Keratinocyte (primary cell): ENCODE results near the gene NTSR2. TPM values are rescaled to one million over a fixed set of nuclear protein-coding genes. Genes with fewer than 3 reads are reported as not detected.

ENCODE experiments used
- DNase-seq: peaks from one replicate; pipeline ENCODE4 v3.0.0-alpha.2; 2011; ENCODE audit warnings: low read depth, missing footprints, low spot score
- FAIRE-seq: peaks from 2 replicates; lab custom pipeline; 2011; peaks lifted over from hg19 to GRCh38; lab: Jason Lieb, UNC
- H2AFZ ChIP-seq: 2 replicates; pipeline ENCODE4 v1.6.0; 2012; ENCODE audit warnings: low read length, control low read depth, inconsistent platforms; ENCODE audit not compliant: control insufficient read depth
- H3K27ac ChIP-seq: 2 replicates; pipeline ENCODE4 v1.5.1; 2011; ENCODE audit warnings: low read length; ENCODE audit not compliant: control insufficient read depth, insufficient read depth
- H3K27me3 ChIP-seq: 3 replicates; pipeline ENCODE4 v1.6.0; 2011; ENCODE audit warnings: low read length; ENCODE audit not compliant: control insufficient read depth, insufficient read depth; ENCODE audit errors: extremely low read depth
- H3K36me3 ChIP-seq, 2 experiments: 2 replicates in 1 of 2; 3 replicates in 1 of 2; pipeline ENCODE4 v1.5.1; 2011; ENCODE audit warnings: low read length in 2 of 2, mild to moderate bottlenecking in 1 of 2; ENCODE audit not compliant: control insufficient read depth in 2 of 2, insufficient read depth in 2 of 2; ENCODE audit errors: extremely low read depth in 1 of 2
- H3K4me1 ChIP-seq: 3 replicates; pipeline ENCODE4 v1.5.1; 2011; ENCODE audit warnings: low read length; ENCODE audit not compliant: control insufficient read depth, insufficient read depth; ENCODE audit errors: extremely low read depth
- H3K4me2 ChIP-seq: 3 replicates; pipeline ENCODE4 v1.6.0; 2011; ENCODE audit warnings: low read depth, low read length; ENCODE audit not compliant: control insufficient read depth, insufficient read depth; ENCODE audit errors: extremely low read depth
- H3K4me3 ChIP-seq, 3 experiments: fragments of 200-600 bp in 1 of 3; sonication (generic) in 1 of 3; 2 replicates in 2 of 3; 3 replicates in 1 of 3; pipeline ENCODE4 v1.5.1; 2011 to 2016; ENCODE audit warnings: low read length in 3 of 3, mild to moderate bottlenecking in 3 of 3, control low read depth in 2 of 3, inconsistent platforms in 1 of 3, low read depth in 1 of 3, mixed read lengths in 1 of 3, mixed run types in 1 of 3, moderate library complexity in 1 of 3; ENCODE audit not compliant: control insufficient read depth in 2 of 3, insufficient read depth in 2 of 3; ENCODE audit errors: extremely low read depth in 1 of 3
- H3K79me2 ChIP-seq: 2 replicates; pipeline ENCODE4 v1.6.0; 2012; ENCODE audit warnings: low read length; ENCODE audit not compliant: control insufficient read depth, insufficient read depth
- H3K9ac ChIP-seq: 3 replicates; pipeline ENCODE4 v1.6.0; 2011; ENCODE audit warnings: low read length; ENCODE audit not compliant: control insufficient read depth, insufficient read depth; ENCODE audit errors: extremely low read depth
- H3K9me1 ChIP-seq: 3 replicates; pipeline ENCODE4 v1.6.0; 2011; ENCODE audit warnings: low read length; ENCODE audit not compliant: control insufficient read depth, insufficient read depth; ENCODE audit errors: extremely low read depth
- H3K9me3 ChIP-seq: 2 replicates; pipeline ENCODE4 v1.5.1; 2012; ENCODE audit warnings: low read depth, low read length; ENCODE audit not compliant: control insufficient read depth
- H4K20me1 ChIP-seq: 3 replicates; pipeline ENCODE4 v1.6.0; 2011; ENCODE audit warnings: low read length; ENCODE audit not compliant: control insufficient read depth, insufficient read depth; ENCODE audit errors: extremely low read depth
- EZH2 ChIP-seq: IDR thresholded peaks from one replicate; pipeline ENCODE4 v1.6.1; 2012; ENCODE audit warnings: inconsistent platforms, mild to moderate bottlenecking, low read length, moderate library complexity
- dilution Hi-C: fragments of 300-500 bp; cut with MboI; formaldehyde crosslinking; loops from one replicate; pipeline ENCODE4 v1.7.0; 2020; ENCODE audit warnings: low sequenced_read_pairs; ENCODE audit not compliant: extremely low pct_ligation_motif_present
- polyA plus RNA-seq, 5 experiments: library from polyadenylated mRNA; depleted of rRNA in 3 of 5; stranded (reverse) in 3 of 5; stranded (forward) in 1 of 5; unstranded in 1 of 5; fragments of >200 nt; gene quantifications; 1 replicate in 1 of 5; 2 replicates in 3 of 5; 3 replicates in 1 of 5; pipeline versions ENCODE4 v1.2.1 to v1.2.3, GENCODE V29; 2011 to 2012; ENCODE audit warnings: missing spikeins in 2 of 5, low read depth in 1 of 5, low replicate concordance in 1 of 5
- TF ChIP-seq, protein P1 (sequence below), 3 experiments: IDR thresholded peaks in 1 of 3; conservative IDR thresholded peaks in 1 of 3; optimal IDR thresholded peaks in 1 of 3; 2 replicates in 2 of 3; 3 replicates in 1 of 3; pipeline versions ENCODE3 to v1.5.1; 2011; ENCODE audit warnings: low read length in 3 of 3, mild to moderate bottlenecking in 3 of 3, moderate library complexity in 2 of 3, control low read depth in 1 of 3, inconsistent platforms in 1 of 3; ENCODE audit not compliant: insufficient read depth in 2 of 3; ENCODE audit errors: extremely low read depth in 1 of 3

NTSR2 gene
- polyA plus RNA-seq, 1 donor (not counting 4 experiments of a cell fraction or from before 2014, with no cell fraction given) = not detected

DNA sequence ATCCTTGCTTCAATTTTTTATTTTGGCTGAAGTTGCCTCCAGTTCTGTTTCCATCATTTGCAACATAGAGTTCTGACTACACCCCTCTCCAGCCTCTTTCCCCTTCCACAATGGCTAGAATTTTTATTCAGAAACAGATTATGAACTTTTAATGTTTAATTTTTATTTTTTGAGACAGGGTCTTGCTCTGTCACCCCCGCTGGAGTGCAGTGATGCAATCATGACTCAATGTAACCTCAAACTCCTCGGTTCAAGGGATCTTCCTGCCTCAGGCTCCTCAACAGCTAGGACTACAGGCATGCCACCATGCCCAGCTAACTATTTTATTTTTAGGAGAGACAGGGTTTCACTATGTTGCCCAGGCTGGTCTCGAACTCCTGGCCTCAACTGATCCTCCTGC is 2.8 kb downstream of the NTSR2 start:
- Histone ChIP-seq H3K9ac (no peak overlapping the region), H3K36me3 (no peaks in the 10 kb centered on the region), H4K20me1 (peaks cover 2% of the 10 kb centered on the region), H3K9me3 (no peaks in the 10 kb centered on the region), H3K4me2 (no peak overlapping the region), H2AFZ (no peak overlapping the region), H3K9me1 (no peaks in the 10 kb centered on the region), H3K27ac (no peak overlapping the region), H3K79me2 (no peaks in the 10 kb centered on the region), H3K27me3 (peaks cover 34% of the 10 kb centered on the region), H3K4me3 (no peak overlapping the region), H3K4me1 (no peaks in the 10 kb centered on the region)
- TF ChIP-seq EZH2 = no peak
- TF ChIP-seq, protein P1, sequence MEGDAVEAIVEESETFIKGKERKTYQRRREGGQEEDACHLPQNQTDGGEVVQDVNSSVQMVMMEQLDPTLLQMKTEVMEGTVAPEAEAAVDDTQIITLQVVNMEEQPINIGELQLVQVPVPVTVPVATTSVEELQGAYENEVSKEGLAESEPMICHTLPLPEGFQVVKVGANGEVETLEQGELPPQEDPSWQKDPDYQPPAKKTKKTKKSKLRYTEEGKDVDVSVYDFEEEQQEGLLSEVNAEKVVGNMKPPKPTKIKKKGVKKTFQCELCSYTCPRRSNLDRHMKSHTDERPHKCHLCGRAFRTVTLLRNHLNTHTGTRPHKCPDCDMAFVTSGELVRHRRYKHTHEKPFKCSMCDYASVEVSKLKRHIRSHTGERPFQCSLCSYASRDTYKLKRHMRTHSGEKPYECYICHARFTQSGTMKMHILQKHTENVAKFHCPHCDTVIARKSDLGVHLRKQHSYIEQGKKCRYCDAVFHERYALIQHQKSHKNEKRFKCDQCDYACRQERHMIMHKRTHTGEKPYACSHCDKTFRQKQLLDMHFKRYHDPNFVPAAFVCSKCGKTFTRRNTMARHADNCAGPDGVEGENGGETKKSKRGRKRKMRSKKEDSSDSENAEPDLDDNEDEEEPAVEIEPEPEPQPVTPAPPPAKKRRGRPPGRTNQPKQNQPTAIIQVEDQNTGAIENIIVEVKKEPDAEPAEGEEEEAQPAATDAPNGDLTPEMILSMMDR (optimal IDR thresholded peaks at IDR 0.05 in 1 of 3, IDR thresholded peaks at IDR 0.05 in 1 of 3, conservative IDR thresholded peaks at IDR 0.05 in 1 of 3; ENCODE audit: extremely low read depth in 1 of 3, insufficient read depth in 2 of 3, low read length in 3 of 3) = no peak
- dilution Hi-C loops = no loop called here
- no peak for DNase-seq
- FAIRE-seq = no peak

DNA sequence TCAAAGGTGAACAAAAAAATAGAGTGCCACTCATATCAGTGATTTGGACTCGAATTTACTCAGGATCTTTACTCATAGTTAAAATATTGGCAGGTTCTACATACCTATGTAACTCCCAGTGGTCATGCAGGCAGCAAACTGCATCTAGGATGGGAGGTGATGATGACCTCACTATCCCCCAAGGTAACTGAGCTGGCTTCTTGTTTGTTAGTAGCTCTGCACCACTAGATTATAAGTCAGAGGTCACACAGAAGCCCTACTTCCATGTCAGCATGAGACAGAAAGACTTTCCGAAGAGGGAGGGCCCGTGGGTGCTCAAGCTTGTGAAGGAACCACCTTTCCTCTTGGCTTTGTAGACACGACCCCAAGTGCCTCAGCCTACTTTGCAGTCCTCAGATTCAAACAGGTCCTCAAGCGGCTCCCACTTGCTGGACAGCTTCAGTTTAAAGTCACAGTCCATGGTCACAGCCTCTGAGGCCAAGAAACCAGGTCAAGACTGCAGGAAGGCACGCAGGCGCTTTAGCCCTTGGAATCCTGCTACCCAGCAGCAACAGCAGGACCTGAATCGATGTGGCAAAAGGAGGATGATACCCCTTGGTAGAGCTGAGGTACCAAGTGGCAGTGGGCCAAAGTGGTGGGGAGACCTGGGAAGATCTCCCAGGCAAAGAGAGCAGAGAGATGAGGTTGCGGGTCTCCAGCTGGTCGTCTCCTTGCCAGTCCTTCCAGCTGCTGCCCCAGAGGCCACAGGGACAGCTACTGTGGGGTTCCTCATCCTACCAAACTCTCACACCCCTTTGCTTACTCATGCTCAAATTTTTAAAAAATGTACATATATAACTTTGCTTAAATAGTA is 4.3 kb downstream of the NTSR2 start:
- no peaks in the 10 kb centered on the region for H3K36me3 ChIP-seq
- H3K9ac ChIP-seq = no peak overlapping the region
- no peak for TF ChIP-seq EZH2
- TF ChIP-seq, protein P1 (optimal IDR thresholded peaks at IDR 0.05 in 1 of 3, IDR thresholded peaks at IDR 0.05 in 1 of 3, conservative IDR thresholded peaks at IDR 0.05 in 1 of 3; ENCODE audit: extremely low read depth in 1 of 3, insufficient read depth in 2 of 3, low read length in 3 of 3) = no peak
- no peaks in the 10 kb centered on the region for H3K79me2 ChIP-seq
- H3K9me1 ChIP-seq = no peaks in the 10 kb centered on the region
- DNase-seq (no peak), FAIRE-seq (no peak)
- no peak overlapping the region for H3K4me2 ChIP-seq
- no peak overlapping the region for H3K4me3 ChIP-seq
- peaks cover 2% of the 10 kb centered on the region for H4K20me1 ChIP-seq
- H3K9me3 ChIP-seq = no peaks in the 10 kb centered on the region
- H3K27ac ChIP-seq = no peak overlapping the region
- dilution Hi-C loops = no loop called here
- H3K27me3 ChIP-seq = peaks cover 24% of the 10 kb centered on the region
- no peaks in the 10 kb centered on the region for H3K4me1 ChIP-seq
- H2AFZ ChIP-seq = no peak overlapping the region
